Panc1 (cell line): Measurements from ENCODE around the gene MGMT. TPM values are rescaled to one million over a fixed set of nuclear protein-coding genes. Genes with fewer than 3 reads are reported as not detected.

ENCODE experiments used
- ATAC-seq: fragments of 200-7000 bp; cut with Tn5 transposase; 2 replicates; pipeline ENCODE4 v1.9.1; 2020; ENCODE audit warnings: mild to moderate bottlenecking, moderate library complexity
- BruUV-seq: library from RNA; stranded (reverse); fragments of 400-500 nt; replicated peaks from 2 replicates; lab custom pipeline; 2021; lab: Mats Ljungman, UMichigan
- CTCF ChIA-PET: fragments of 300-600 bp; sonication (Branson Sonifier 250); formaldehyde crosslinking; loops from one replicate; lab custom pipeline; 2022; ENCODE audit warnings: antibody characterized with exemption; lab: Charles Lee
- POLR2A ChIA-PET: fragments of 300-600 bp; sonication (Branson Sonifier 250); formaldehyde crosslinking; loops from one replicate; lab custom pipeline; 2022; ENCODE audit warnings: antibody characterized with exemption; lab: Charles Lee
- DNase-seq: peaks from one replicate; pipeline ENCODE4 v3.0.0-alpha.2; 2010; ENCODE audit warnings: low read depth, low spot score
- H3K27ac ChIP-seq: 2 replicates; pipeline ENCODE4 v1.5.1; 2011; ENCODE audit warnings: mild to moderate bottlenecking, low read length, inconsistent platforms
- H3K27me3 ChIP-seq: fragments of 200-500 bp; sonication (Bioruptor generic); 2 replicates; pipeline ENCODE4 v1.6.0; 2014; ENCODE audit warnings: low read length, inconsistent platforms; ENCODE audit not compliant: control insufficient read depth, insufficient read depth
- H3K36me3 ChIP-seq: fragments of 200-500 bp; sonication (Bioruptor generic); 2 replicates; pipeline ENCODE4 v1.5.1; 2014; ENCODE audit warnings: inconsistent platforms, mild to moderate bottlenecking, low read length, moderate library complexity; ENCODE audit not compliant: control insufficient read depth, insufficient read depth
- H3K4me1 ChIP-seq: 2 replicates; pipeline ENCODE4 v1.5.1; 2011; ENCODE audit warnings: inconsistent platforms, mild to moderate bottlenecking, low read length, moderate library complexity; ENCODE audit not compliant: control insufficient read depth, insufficient read depth
- H3K4me3 ChIP-seq, 2 experiments: 2 replicates each; pipeline ENCODE4 v1.5.1; 2011 to 2012; ENCODE audit warnings: low read depth in 2 of 2, low read length in 2 of 2, mild to moderate bottlenecking in 2 of 2, inconsistent platforms in 1 of 2, moderate library complexity in 1 of 2
- H3K9me3 ChIP-seq: fragments of 200-500 bp; sonication (Bioruptor generic); 2 replicates; pipeline ENCODE4 v1.5.1; 2014; ENCODE audit warnings: low read depth, mild to moderate bottlenecking, inconsistent platforms, low read length, moderate library complexity; ENCODE audit not compliant: control insufficient read depth, insufficient read depth
- POLR2AphosphoS5 ChIP-seq: IDR thresholded peaks from 2 replicates; pipeline ENCODE4 v1.6.1; 2012; ENCODE audit warnings: mild to moderate bottlenecking, low read depth, low read length, moderate library complexity
- SIN3A ChIP-seq: IDR thresholded peaks from 2 replicates; pipeline ENCODE4 v1.6.1; 2012; ENCODE audit warnings: low read depth, mild to moderate bottlenecking, low read length, moderate library complexity, borderline replicate concordance; ENCODE audit not compliant: insufficient read depth
- TCF7L2 ChIP-seq: IDR thresholded peaks from 2 replicates; pipeline ENCODE4 v1.6.1; 2011; ENCODE audit warnings: mild to moderate bottlenecking, low read depth, low read length, inconsistent platforms
- in situ Hi-C: cut with HindIII; loops from 2 replicates; pipeline ENCODE4 v1.10.0; 2016; ENCODE audit warnings: low sequenced_read_pairs, low pct_unique_long_range_greater_than_20kb
- intact Hi-C: fragments of 100-400 bp; cut with micrococcal nuclease; formaldehyde crosslinking; loops from one replicate; pipeline ENCODE4 v1.10.0; 2022; ENCODE audit not compliant: unreplicated experiment
- total RNA-seq: library from RNA; stranded (reverse); gene quantifications from one replicate; pipeline ENCODE4 v1.2.1, GENCODE V29; 2021; ENCODE audit not compliant: unreplicated experiment
- TF ChIP-seq, protein P1 (sequence below), 2 experiments: IDR thresholded peaks; 2 replicates each; pipeline ENCODE4 v1.6.1; 2011 to 2012; ENCODE audit warnings: low read depth in 2 of 2, control low read depth in 1 of 2, low read length in 1 of 2, mild to moderate bottlenecking in 1 of 2, moderate library complexity in 1 of 2; ENCODE audit not compliant: insufficient read depth in 1 of 2
- TF ChIP-seq, protein P2 (sequence below): fragments of 450-650 bp; IDR thresholded peaks from 2 replicates; pipeline ENCODE4 v1.5.1; 2017; ENCODE audit warnings: mild to moderate bottlenecking

Gene MGMT
- total RNA-seq, 1 experiment from 2014 or later = 27.3 TPM

DNA sequence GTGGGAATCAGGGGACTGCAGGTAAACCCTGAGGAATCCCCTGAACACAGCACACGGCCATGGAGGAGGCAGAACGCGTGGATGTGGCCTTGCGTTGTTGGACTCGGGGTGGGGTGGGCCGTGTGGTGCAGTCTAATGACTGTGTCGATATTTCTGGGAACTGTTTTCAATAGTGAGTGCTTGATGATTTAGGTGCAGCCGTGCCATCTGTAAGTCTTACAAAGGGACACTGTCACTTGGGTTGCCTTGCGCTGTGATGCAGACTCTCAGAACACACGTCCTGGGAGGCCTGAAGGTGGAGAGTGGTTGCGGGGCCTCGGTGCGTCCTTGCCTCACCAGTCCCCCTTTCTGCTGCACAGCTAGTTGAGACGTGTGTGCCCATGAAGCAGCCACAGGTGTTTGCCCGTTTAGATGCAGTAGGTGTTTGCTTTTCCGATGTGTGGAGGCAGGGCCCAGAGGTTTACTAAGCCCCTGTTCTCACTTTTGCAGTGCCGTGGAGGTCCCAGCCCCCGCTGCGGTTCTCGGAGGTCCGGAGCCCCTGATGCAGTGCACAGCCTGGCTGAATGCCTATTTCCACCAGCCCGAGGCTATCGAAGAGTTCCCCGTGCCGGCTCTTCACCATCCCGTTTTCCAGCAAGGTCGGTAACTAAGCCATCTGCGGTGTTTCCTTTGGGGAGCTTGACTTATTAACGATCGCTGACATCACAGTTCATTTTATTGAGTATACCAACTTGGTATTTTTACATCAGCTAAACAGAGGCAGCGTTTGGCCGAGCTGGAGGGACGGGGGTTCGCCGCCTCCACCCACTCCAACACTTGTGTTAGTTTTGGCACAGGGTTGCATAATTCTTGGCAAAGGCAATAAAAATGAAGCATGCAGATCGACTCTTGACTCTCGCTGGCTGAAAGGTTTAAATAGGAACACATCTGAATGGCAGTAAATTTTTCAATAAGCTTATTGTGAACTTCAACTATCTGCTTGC is 240.7 kb downstream of the MGMT start:
- Histone ChIP-seq H3K27me3 (no peaks in the 10 kb centered on the region), H3K27ac (no peak overlapping the region), H3K4me1 (peaks cover 5% of the 10 kb centered on the region; the same call in 1 of the 2 replicates), H3K4me3 (no peak overlapping the region), H3K36me3 (no peaks in the 10 kb centered on the region), H3K9me3 (no peaks in the 10 kb centered on the region)
- POLR2A ChIA-PET = no interaction called here
- DNase-seq (no peak), ATAC-seq (no peak)
- no peak for TF ChIP-seq TCF7L2
- no peak for TF ChIP-seq SIN3A
- TF ChIP-seq, protein P1, sequence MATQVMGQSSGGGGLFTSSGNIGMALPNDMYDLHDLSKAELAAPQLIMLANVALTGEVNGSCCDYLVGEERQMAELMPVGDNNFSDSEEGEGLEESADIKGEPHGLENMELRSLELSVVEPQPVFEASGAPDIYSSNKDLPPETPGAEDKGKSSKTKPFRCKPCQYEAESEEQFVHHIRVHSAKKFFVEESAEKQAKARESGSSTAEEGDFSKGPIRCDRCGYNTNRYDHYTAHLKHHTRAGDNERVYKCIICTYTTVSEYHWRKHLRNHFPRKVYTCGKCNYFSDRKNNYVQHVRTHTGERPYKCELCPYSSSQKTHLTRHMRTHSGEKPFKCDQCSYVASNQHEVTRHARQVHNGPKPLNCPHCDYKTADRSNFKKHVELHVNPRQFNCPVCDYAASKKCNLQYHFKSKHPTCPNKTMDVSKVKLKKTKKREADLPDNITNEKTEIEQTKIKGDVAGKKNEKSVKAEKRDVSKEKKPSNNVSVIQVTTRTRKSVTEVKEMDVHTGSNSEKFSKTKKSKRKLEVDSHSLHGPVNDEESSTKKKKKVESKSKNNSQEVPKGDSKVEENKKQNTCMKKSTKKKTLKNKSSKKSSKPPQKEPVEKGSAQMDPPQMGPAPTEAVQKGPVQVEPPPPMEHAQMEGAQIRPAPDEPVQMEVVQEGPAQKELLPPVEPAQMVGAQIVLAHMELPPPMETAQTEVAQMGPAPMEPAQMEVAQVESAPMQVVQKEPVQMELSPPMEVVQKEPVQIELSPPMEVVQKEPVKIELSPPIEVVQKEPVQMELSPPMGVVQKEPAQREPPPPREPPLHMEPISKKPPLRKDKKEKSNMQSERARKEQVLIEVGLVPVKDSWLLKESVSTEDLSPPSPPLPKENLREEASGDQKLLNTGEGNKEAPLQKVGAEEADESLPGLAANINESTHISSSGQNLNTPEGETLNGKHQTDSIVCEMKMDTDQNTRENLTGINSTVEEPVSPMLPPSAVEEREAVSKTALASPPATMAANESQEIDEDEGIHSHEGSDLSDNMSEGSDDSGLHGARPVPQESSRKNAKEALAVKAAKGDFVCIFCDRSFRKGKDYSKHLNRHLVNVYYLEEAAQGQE (IDR thresholded peaks at IDR 0.05; ENCODE audit: insufficient read depth in 1 of 2, low read depth in 2 of 2, low read length in 1 of 2) = no peak
- TF ChIP-seq POLR2AphosphoS5 = no peak
- TF ChIP-seq, protein P2, sequence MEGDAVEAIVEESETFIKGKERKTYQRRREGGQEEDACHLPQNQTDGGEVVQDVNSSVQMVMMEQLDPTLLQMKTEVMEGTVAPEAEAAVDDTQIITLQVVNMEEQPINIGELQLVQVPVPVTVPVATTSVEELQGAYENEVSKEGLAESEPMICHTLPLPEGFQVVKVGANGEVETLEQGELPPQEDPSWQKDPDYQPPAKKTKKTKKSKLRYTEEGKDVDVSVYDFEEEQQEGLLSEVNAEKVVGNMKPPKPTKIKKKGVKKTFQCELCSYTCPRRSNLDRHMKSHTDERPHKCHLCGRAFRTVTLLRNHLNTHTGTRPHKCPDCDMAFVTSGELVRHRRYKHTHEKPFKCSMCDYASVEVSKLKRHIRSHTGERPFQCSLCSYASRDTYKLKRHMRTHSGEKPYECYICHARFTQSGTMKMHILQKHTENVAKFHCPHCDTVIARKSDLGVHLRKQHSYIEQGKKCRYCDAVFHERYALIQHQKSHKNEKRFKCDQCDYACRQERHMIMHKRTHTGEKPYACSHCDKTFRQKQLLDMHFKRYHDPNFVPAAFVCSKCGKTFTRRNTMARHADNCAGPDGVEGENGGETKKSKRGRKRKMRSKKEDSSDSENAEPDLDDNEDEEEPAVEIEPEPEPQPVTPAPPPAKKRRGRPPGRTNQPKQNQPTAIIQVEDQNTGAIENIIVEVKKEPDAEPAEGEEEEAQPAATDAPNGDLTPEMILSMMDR = no peak
- in situ Hi-C loops = no loop called here
- no TSS peak for BruUV-seq
- intact Hi-C loops = no loop called here
- CTCF ChIA-PET = no interaction called here

DNA sequence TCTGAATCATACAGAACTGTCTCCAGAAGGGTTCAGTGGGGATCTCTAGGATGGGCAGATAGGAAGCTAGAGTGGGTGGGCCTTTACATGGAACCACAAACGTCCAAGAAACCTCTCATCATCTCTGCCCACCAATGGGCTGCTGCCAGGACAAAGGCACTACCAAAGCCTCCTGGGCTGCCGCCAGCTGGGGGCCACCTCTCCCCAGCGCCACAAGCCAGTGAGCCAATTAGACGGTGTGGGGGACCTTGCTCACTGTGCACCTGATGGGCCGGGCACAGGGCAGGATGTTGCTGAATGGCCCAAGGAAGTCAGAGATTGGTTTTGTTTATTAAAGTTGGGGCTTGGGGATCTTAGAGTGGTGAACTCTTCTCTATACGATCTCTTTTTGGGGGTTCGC is 242.1 kb downstream of the MGMT start:
- Histone ChIP-seq H3K27me3 (no peaks in the 10 kb centered on the region), H3K27ac (no peak overlapping the region), H3K9me3 (no peaks in the 10 kb centered on the region), H3K4me3 (no peak overlapping the region), H3K4me1 (peaks cover 5% of the 10 kb centered on the region; the same call in 1 of the 2 replicates), H3K36me3 (no peaks in the 10 kb centered on the region)
- ATAC-seq (no peak), DNase-seq (no peak)
- TF ChIP-seq TCF7L2 = no peak
- TF ChIP-seq, protein P1 (IDR thresholded peaks at IDR 0.05; ENCODE audit: insufficient read depth in 1 of 2, low read depth in 2 of 2, low read length in 1 of 2) = no peak
- TF ChIP-seq, protein P2 = no peak
- ChIA-PET POLR2A (no interaction called here), CTCF (no interaction called here)
- no TSS peak for BruUV-seq
- in situ Hi-C loops (no loop called here), intact Hi-C loops (no loop called here)
